K562 (cell line): ENCODE measurements around the gene YY1AP1. TPM values are rescaled to one million over a fixed set of nuclear protein-coding genes. Genes with fewer than 3 reads are reported as not detected.
"Not testable (repeated sequence)": the region's sequence is repeated elsewhere in the genome, so short reads cannot be mapped to it uniquely, and the experiment has no call there.

Experiments used
- ATAC-seq: fragments of 200-7000 bp; cut with Tn5 transposase; 3 replicates; pipeline ENCODE4 v1.9.1; 2020; ENCODE audit warnings: moderate library complexity
- BruUV-seq: library from RNA; stranded (reverse); fragments of 400-500 nt; replicated peaks from 2 replicates; lab custom pipeline; 2021; lab: Mats Ljungman, UMichigan
- CTCF ChIA-PET: fragments of 300-600 bp; formaldehyde crosslinking; extraction: SDS; loops from one replicate; lab custom pipeline; 2021; ENCODE audit warnings: low intra/inter-chr PET ratio; lab: Yijun Ruan, JAX
- POLR2A ChIA-PET: fragments of 300-600, 350-650 bp; sonication (Branson Sonifier 250); formaldehyde crosslinking; extraction: SDS; loops from one replicate; lab custom pipeline; 2021; ENCODE audit warnings: antibody characterized with exemption, inconsistent platforms; lab: Yijun Ruan, JAX
- DNase-seq, 4 experiments: peaks; one replicate each; pipeline versions ENCODE4 v3.0.0 to v3.0.0-alpha.2; 2011 to 2018; ENCODE audit warnings: low spot score in 3 of 4, mixed read lengths in 3 of 4; ENCODE audit errors: extremely low read depth in 1 of 4
- FAIRE-seq: peaks from 2 replicates; lab custom pipeline; 2011; peaks lifted over from hg19 to GRCh38; lab: Jason Lieb, UNC
- H2AFZ ChIP-seq: 2 replicates; pipeline ENCODE4 v1.6.0; 2011; ENCODE audit warnings: low read depth, low read length, control low read depth, inconsistent platforms
- H3K27ac ChIP-seq: fragments of 200-600 bp; 3 replicates; pipeline ENCODE4 v1.8.0; 2011; ENCODE audit warnings: low read depth, mild to moderate bottlenecking, control low read depth, inconsistent platforms, low read length, moderate library complexity, mixed read lengths; ENCODE audit errors: extremely low read depth
- H3K27me3 ChIP-seq, 2 experiments: fragments of 300-600 bp in 1 of 2; 2 replicates in 1 of 2; 3 replicates in 1 of 2; pipeline versions ENCODE4 v1.6.0 to v1.8.0; 2011; ENCODE audit warnings: inconsistent platforms in 2 of 2, low read length in 2 of 2, mild to moderate bottlenecking in 1 of 2, mixed read lengths in 1 of 2, moderate library complexity in 1 of 2; ENCODE audit not compliant: control insufficient read depth in 2 of 2, insufficient read depth in 2 of 2
- H3K36me3 ChIP-seq: fragments of 300-600 bp; 3 replicates; pipeline ENCODE4 v1.8.0; 2011; ENCODE audit warnings: mild to moderate bottlenecking, low read length, inconsistent platforms; ENCODE audit not compliant: control insufficient read depth, insufficient read depth
- H3K4me1 ChIP-seq, 2 experiments: fragments of 200-600 bp in 1 of 2; replicated peaks in 1 of 2; 2 replicates in 1 of 2; 3 replicates in 1 of 2; pipeline versions ENCODE4 v1.5.1 to v1.8.0; 2011; ENCODE audit warnings: inconsistent platforms in 2 of 2, low read length in 2 of 2, mild to moderate bottlenecking in 1 of 2, mixed read lengths in 1 of 2, moderate library complexity in 1 of 2; ENCODE audit not compliant: control insufficient read depth in 2 of 2, insufficient read depth in 2 of 2
- H3K4me2 ChIP-seq: 2 replicates; pipeline ENCODE4 v1.6.1; 2011; ENCODE audit warnings: low read length, control low read depth, inconsistent platforms, mixed read lengths; ENCODE audit not compliant: insufficient read depth
- H3K4me3 ChIP-seq: fragments of 200-600 bp; sonication (generic), shearing (Covaris generic); 2 replicates; pipeline ENCODE4 v1.5.1; 2016; ENCODE audit warnings: control low read depth, inconsistent platforms
- H3K79me2 ChIP-seq: fragments of 200-600 bp; 3 replicates; pipeline ENCODE4 v1.8.0; 2011; ENCODE audit warnings: low read length, inconsistent platforms; ENCODE audit not compliant: control insufficient read depth, insufficient read depth
- H3K9ac ChIP-seq, 2 experiments: 2 replicates each; pipeline versions ENCODE4 v1.6.0 to v1.6.1; 2011; ENCODE audit warnings: low read depth in 2 of 2, low read length in 2 of 2, control low read depth in 1 of 2, inconsistent platforms in 1 of 2, mild to moderate bottlenecking in 1 of 2, mixed read lengths in 1 of 2; ENCODE audit not compliant: insufficient read depth in 1 of 2
- H3K9me1 ChIP-seq: one replicate; pipeline ENCODE4 v1.6.0; 2011; ENCODE audit warnings: inconsistent platforms, mild to moderate bottlenecking, low read length, moderate library complexity; ENCODE audit not compliant: control insufficient read depth, insufficient read depth
- H3K9me3 ChIP-seq: replicated peaks from 2 replicates; pipeline ENCODE4 v1.5.1; 2011; ENCODE audit warnings: low read depth, low read length, inconsistent platforms; ENCODE audit not compliant: control insufficient read depth, insufficient read depth
- H4K20me1 ChIP-seq: replicated peaks from 2 replicates; pipeline ENCODE4 v1.6.1; 2011; ENCODE audit warnings: low read length, inconsistent platforms, mixed read lengths; ENCODE audit not compliant: control insufficient read depth, insufficient read depth
- RBM25 ChIP-seq: fragments of 200-400 bp; formaldehyde crosslinking; IDR thresholded peaks from 2 replicates; pipeline ENCODE4 v1.6.1; 2018; ENCODE audit warnings: low read length, low read depth, moderate library complexity; ENCODE audit not compliant: severe bottlenecking
- RCOR1 ChIP-seq, 2 experiments: IDR thresholded peaks; 2 replicates each; pipeline ENCODE4 v1.6.1; 2012; ENCODE audit warnings: low read depth in 2 of 2, low read length in 2 of 2, borderline replicate concordance in 1 of 2, improper control_type of control experiment in 1 of 2
- TEAD4 ChIP-seq, 2 experiments: sonication (generic) in 1 of 2; formaldehyde crosslinking in 1 of 2; IDR thresholded peaks; 2 replicates each; pipeline versions ENCODE4 v1.6.1 to v1.8.0; 2012 to 2022; ENCODE audit warnings: borderline replicate concordance in 1 of 2, inconsistent platforms in 1 of 2, low read length in 1 of 2, mild to moderate bottlenecking in 1 of 2, missing genetic modification reagents in 1 of 2
- ZNF121 ChIP-seq: sonication (generic); formaldehyde crosslinking; conservative IDR thresholded peaks from 2 replicates; pipeline ENCODE4 v1.8.0; 2022; ENCODE audit warnings: missing genetic modification reagents
- ZNF384 ChIP-seq: IDR thresholded peaks from 2 replicates; pipeline ENCODE4 v1.6.1; 2012; ENCODE audit warnings: low read depth, low read length, improper control_type of control experiment
- WGBS: fragments of 100-300 bp; shearing (Covaris generic); methylation state at CpG from one replicate; pipeline ENCODE4 v1.1.6; 2016; ENCODE audit warnings: low coverage, mixed read lengths; ENCODE audit not compliant: insufficient coverage; ENCODE audit errors: missing lambda C conversion rate; 5-methylcytosine and 5-hydroxymethylcytosine counted together
- in situ Hi-C: fragments of 300-500 bp; cut with MboI; formaldehyde crosslinking; loops from 4 replicates; pipeline ENCODE4 v1.15.0; 2018; ENCODE audit warnings: inconsistent platforms, mixed read lengths
- intact Hi-C: fragments of 100-400 bp; cut with micrococcal nuclease; formaldehyde crosslinking; loops from 2 replicates; pipeline ENCODE4 v1.14.2; 2022
- polyA plus RNA-seq, 8 experiments: library from polyadenylated mRNA; depleted of rRNA in 4 of 8; stranded (reverse) in 5 of 8; unstranded in 3 of 8; fragments of >200 nt; fragmentation: Nextera tagmentation in 2 of 8; fragmentation: Illumina TruSeq in 1 of 8; extraction: Ambion mirVana in 2 of 8; extraction: Trizol in 1 of 8; gene quantifications; 2 replicates each; pipeline versions ENCODE4 v1.2.1 to v1.2.3, GENCODE V29; 2011 to 2014; ENCODE audit warnings: inconsistent platforms in 1 of 8, missing spikeins in 1 of 8
- total RNA-seq, 7 experiments: library from RNA; depleted of rRNA in 6 of 7; stranded (reverse); fragments of >200 nt in 6 of 7; fragmentation: Illumina TruSeq in 2 of 7; extraction: Trizol in 2 of 7; gene quantifications; 2 replicates each; pipeline versions ENCODE4 v1.2.1 to v1.2.3, GENCODE V29; 2011 to 2021; ENCODE audit warnings: low replicate concordance in 1 of 7
- TF ChIP-seq, protein P1 (sequence below), 3 experiments: IDR thresholded peaks in 2 of 3; conservative IDR thresholded peaks in 1 of 3; 2 replicates each; pipeline ENCODE4 v1.5.1; 2011 to 2012; ENCODE audit warnings: low read length in 3 of 3, mild to moderate bottlenecking in 3 of 3, control low read depth in 2 of 3, improper control_type of control experiment in 1 of 3, inconsistent platforms in 1 of 3, low read depth in 1 of 3, mixed read lengths in 1 of 3, moderate library complexity in 1 of 3; ENCODE audit not compliant: insufficient read depth in 2 of 3

Gene YY1AP1
- total and polyA plus RNA-seq, 9 of the 15 experiments (the other 6 are each of a cell fraction or from before 2014, with no cell fraction given): 18.4 to 90.7 (median 42.9) TPM

DNA sequence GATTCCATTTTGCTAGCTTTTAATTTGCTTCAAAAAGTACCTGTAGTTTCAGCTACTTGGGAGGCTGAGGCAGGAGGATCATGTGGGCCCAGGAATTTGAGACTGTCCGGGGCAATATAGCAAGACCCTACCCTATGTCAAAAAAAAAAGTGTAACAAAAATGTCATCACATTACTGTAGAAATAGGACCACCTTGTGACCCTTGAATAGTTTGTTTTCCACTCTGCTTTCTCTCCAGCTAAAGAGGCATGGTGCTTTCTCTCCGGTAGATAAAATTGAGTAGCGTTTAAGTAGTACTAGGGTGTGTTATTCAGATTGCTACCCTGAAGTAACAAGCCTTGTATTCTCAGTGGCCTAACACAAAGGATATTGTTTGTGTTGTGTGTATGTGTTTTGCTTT, 24.1 kb upstream of the YY1AP1 start:
- WGBS: 92% methylated on average over 3 of the region's 3 CpGs
- intact Hi-C loops; H3K9ac ChIP-seq; H3K4me1 ChIP-seq; in situ Hi-C loops; H3K27ac ChIP-seq; H3K4me2 ChIP-seq; H3K27me3 ChIP-seq; H3K9me1 ChIP-seq; BruUV-seq; H3K9me3 ChIP-seq; H3K4me3 ChIP-seq; H2AFZ ChIP-seq; H4K20me1 ChIP-seq; TF ChIP-seq TEAD4 (CRISPR knock-in tag; IDR thresholded peaks at IDR 0.05; ENCODE audit: borderline replicate concordance): not testable (repeated sequence)
- peak; percentile 79 for FAIRE-seq
- peaks cover 63% of the 10 kb centered on the region for H3K79me2 ChIP-seq
- TF ChIP-seq ZNF384 (peak; percentile 91), ZNF121 (peak; percentile 78), RBM25 (peak; percentile 91), TEAD4 (IDR thresholded peaks at IDR 0.05; ENCODE audit: low read length) (peak; percentile 19; the same call in 1 of the 2 replicates), RCOR1 (IDR thresholded peaks at IDR 0.05; ENCODE audit: borderline replicate concordance in 1 of 2, low read depth in 2 of 2, low read length in 2 of 2) (peak in 1 of 2 experiments; percentile 52; a peak in 1 of 4 replicates)
- TF ChIP-seq, protein P1, sequence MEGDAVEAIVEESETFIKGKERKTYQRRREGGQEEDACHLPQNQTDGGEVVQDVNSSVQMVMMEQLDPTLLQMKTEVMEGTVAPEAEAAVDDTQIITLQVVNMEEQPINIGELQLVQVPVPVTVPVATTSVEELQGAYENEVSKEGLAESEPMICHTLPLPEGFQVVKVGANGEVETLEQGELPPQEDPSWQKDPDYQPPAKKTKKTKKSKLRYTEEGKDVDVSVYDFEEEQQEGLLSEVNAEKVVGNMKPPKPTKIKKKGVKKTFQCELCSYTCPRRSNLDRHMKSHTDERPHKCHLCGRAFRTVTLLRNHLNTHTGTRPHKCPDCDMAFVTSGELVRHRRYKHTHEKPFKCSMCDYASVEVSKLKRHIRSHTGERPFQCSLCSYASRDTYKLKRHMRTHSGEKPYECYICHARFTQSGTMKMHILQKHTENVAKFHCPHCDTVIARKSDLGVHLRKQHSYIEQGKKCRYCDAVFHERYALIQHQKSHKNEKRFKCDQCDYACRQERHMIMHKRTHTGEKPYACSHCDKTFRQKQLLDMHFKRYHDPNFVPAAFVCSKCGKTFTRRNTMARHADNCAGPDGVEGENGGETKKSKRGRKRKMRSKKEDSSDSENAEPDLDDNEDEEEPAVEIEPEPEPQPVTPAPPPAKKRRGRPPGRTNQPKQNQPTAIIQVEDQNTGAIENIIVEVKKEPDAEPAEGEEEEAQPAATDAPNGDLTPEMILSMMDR (IDR thresholded peaks at IDR 0.05 in 2 of 3, conservative IDR thresholded peaks at IDR 0.05 in 1 of 3; ENCODE audit: insufficient read depth in 2 of 3, low read depth in 1 of 3, low read length in 3 of 3): peak in 2 of 3 experiments; percentile 31 to 52; a peak in 2 of 6 replicates
- ChIA-PET POLR2A (interaction anchor here (0.6 kb wide), 1 partner anchor 969 kb away, joined by 3 read pairs; no protein-coding TSS in a partner anchor), CTCF (interaction anchor here (0.6 to 1.3 kb wide), 2 partner anchors 352 to 462 kb away, joined by 4 to 6 read pairs; no protein-coding TSS in a partner anchor)
- peak; percentile 75 for ATAC-seq
- peaks cover 75% of the 10 kb centered on the region for H3K36me3 ChIP-seq
- DNase-seq: peak in 1 of 4 experiments; percentile 16

DNA sequence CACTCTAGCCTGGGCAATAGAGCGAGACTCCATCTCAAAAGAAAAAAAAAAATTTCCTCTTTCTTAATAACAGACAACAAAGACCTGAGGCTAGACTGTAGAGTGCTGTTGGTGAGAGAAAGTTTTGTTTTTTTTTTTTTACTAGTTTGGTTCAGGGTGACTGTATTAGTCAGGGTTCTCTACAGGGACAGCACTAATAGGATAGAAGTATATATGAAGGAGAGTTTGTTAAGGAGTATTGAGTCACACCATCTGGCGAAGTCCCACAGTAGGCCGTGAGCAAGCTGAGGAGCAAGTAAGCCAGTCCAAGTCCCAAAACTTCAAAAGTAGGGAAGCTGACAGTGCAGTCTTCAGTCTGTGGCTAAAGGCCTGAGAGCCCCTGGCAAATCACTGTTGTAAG, 22.9 kb upstream of the YY1AP1 start:
- CTCF ChIA-PET, DNase-seq, FAIRE-seq, intact Hi-C loops, BruUV-seq, H3K27me3 ChIP-seq, H3K4me1 ChIP-seq, H3K9me1 ChIP-seq, in situ Hi-C loops, H4K20me1 ChIP-seq, H3K4me3 ChIP-seq, ATAC-seq, H3K4me2 ChIP-seq, H2AFZ ChIP-seq, H3K27ac ChIP-seq, H3K9me3 ChIP-seq, H3K9ac ChIP-seq: not testable (repeated sequence)
- 100% methylated on average over 1 of the region's 3 CpGs for WGBS
- H3K36me3 ChIP-seq: peaks cover 66% of the 10 kb centered on the region
- POLR2A ChIA-PET: interaction anchor here (0.6 kb wide), 1 partner anchor 574 kb away, joined by 4 read pairs; no protein-coding TSS in a partner anchor
- H3K79me2 ChIP-seq: peaks cover 67% of the 10 kb centered on the region
